Cardiac fibroblast (primary cell): ENCODE data around the gene UBE3B.

Experiments
- DNase-seq, 2 donors: peaks; one replicate each; pipeline versions ENCODE4 v3.0.0 to v3.0.0-alpha.2; 2010; ENCODE audit warnings: low read depth in 2 of 2
- H3K4me3 ChIP-seq, 2 donors: replicated peaks in 1 of 2; 1 replicate in 1 of 2; 2 replicates in 1 of 2; pipeline ENCODE4 v1.5.1; 2011; ENCODE audit warnings: low read depth in 2 of 2, low read length in 2 of 2, mild to moderate bottlenecking in 2 of 2, moderate library complexity in 1 of 2
- CTCF ChIP-seq: IDR thresholded peaks from one replicate; pipeline ENCODE4 v1.5.1; 2011; ENCODE audit warnings: low read depth, mild to moderate bottlenecking, low read length, inconsistent platforms

Gene UBE3B

GRCh38 chr12:109566424-109566823, 89.0 kb downstream of the UBE3B start:
- TF ChIP-seq CTCF = no peak

GRCh38 chr12:109567296-109567695, 89.9 kb downstream of the UBE3B start:
- no peak for TF ChIP-seq CTCF

More at GRCh38 chr12:109566424-109566823, 89.0 kb downstream of the UBE3B start:
- DNase-seq = no peak
- no peak overlapping the region for H3K4me3 ChIP-seq

GRCh38 chr12:109567967-109568366, 90.5 kb downstream of the UBE3B start:
- no peak for TF ChIP-seq CTCF
- DNase-seq = no peak
- no peak overlapping the region for H3K4me3 ChIP-seq

More at GRCh38 chr12:109567296-109567695, 89.9 kb downstream of the UBE3B start:
- DNase-seq = no peak
- no peak overlapping the region for H3K4me3 ChIP-seq

- DNase-seq = no peak
- no peak for TF ChIP-seq CTCF
- no peak overlapping the region for H3K4me3 ChIP-seq
Observed at GRCh38 chr12:109568486-109568885, 91.1 kb downstream of the UBE3B start.

- H3K4me3 ChIP-seq = peak overlapping the region in 1 of 2 donors; percentile 91
- no peak for DNase-seq
Observed at GRCh38 chr12:109571773-109572505, 94.5 kb downstream of the UBE3B start.

GRCh38 chr12:109572506-109572845, 95.0 kb downstream of the UBE3B start:
- peak overlapping the region; percentile 76 to 91 for H3K4me3 ChIP-seq
- no peak for DNase-seq
- TF ChIP-seq CTCF = no peak

More at GRCh38 chr12:109571773-109572505, 94.5 kb downstream of the UBE3B start:
- no peak for TF ChIP-seq CTCF
